Vagina (tissue), 2 donors: Measurements from ENCODE around the gene WDR45B. TPM values are rescaled to one million over a fixed set of nuclear protein-coding genes. Genes with fewer than 3 reads are reported as not detected.
A peak's percentile ranks its signal among the peaks of the same experiment; 100 is the strongest.

Experiments used
- DNase-seq, 2 donors: peaks; one replicate each; pipeline ENCODE4 v3.0.0-alpha.2; 2017; ENCODE audit errors: extremely low spot score in 2 of 2
- H3K27ac ChIP-seq: fragments of 200-600 bp; sonication (generic); one replicate; pipeline ENCODE4 v1.5.1; 2019
- H3K27me3 ChIP-seq: fragments of 200-600 bp; sonication (generic); one replicate; pipeline ENCODE4 v1.5.1; 2019
- H3K36me3 ChIP-seq, 2 donors: fragments of 200-600 bp; sonication (generic); one replicate each; pipeline ENCODE4 v1.5.1; 2017 to 2019
- H3K4me1 ChIP-seq: fragments of 200-600 bp; sonication (generic); one replicate; pipeline ENCODE4 v1.5.1; 2019
- H3K4me3 ChIP-seq, 2 donors: fragments of 200-600 bp; sonication (generic); 1 replicate in 1 of 2; 2 replicates in 1 of 2; pipeline ENCODE4 v1.5.1; 2016 to 2019
- H3K9me3 ChIP-seq: fragments of 200-600 bp; sonication (generic); one replicate; pipeline ENCODE4 v1.5.1; 2019
- CTCF ChIP-seq, 3 experiments: fragments of 450-650 bp in 2 of 3; fragments of 200-600 bp in 1 of 3; sonication (generic) in 1 of 3; IDR thresholded peaks; one replicate each; pipeline ENCODE4 v1.5.1; 2017 to 2019; ENCODE audit warnings: antibody characterized with exemption in 3 of 3, mild to moderate bottlenecking in 2 of 3, moderate library complexity in 2 of 3
- POLR2A ChIP-seq, 2 donors: fragments of 450-650 bp; IDR thresholded peaks; one replicate each; pipeline ENCODE4 v1.6.1; 2017; ENCODE audit warnings: antibody characterized with exemption in 2 of 2, mild to moderate bottlenecking in 2 of 2, moderate library complexity in 2 of 2
- POLR2AphosphoS5 ChIP-seq, 2 donors: sonication (generic); formaldehyde crosslinking; IDR thresholded peaks; one replicate each; pipeline ENCODE4 v1.9.0; 2017; ENCODE audit warnings: antibody characterized with exemption in 2 of 2, mild to moderate bottlenecking in 2 of 2, low read depth in 1 of 2; ENCODE audit not compliant: insufficient read depth in 1 of 2
- intact Hi-C: fragments of 100-400 bp; cut with DNase I; formaldehyde crosslinking; loops from one replicate; pipeline ENCODE4 v1.15.1; 2023
- total RNA-seq: library from RNA; depleted of rRNA; stranded (reverse); fragments of >200 nt; gene quantifications from one replicate; pipeline ENCODE4 v1.2.3, GENCODE V29; 2016

The WDR45B gene
- total RNA-seq = 86.4 TPM

GRCh38 chr17:82648165-82648668 lies at the start of gene WDR45B:
WDR45B (minus strand) TSS chr17:82648444; CDS start chr17:82648340, 104 bp downstream.
- Histone ChIP-seq H3K9me3 (no peaks in the 10 kb centered on the region), H3K27me3 (no peaks in the 10 kb centered on the region), H3K4me1 (peaks cover 41% of the 10 kb centered on the region), H3K4me3 (peak within 1 kb of the TSS; percentile 70 to 98), H3K27ac (peak within 1 kb of the TSS; percentile 88), H3K36me3 (peaks cover 0 to 11% of the 10 kb centered on the region in 2 donors)
- DNase-seq = peak in 1 of 2 donors; percentile 97
- TF ChIP-seq POLR2AphosphoS5 (IDR thresholded peaks at IDR 0.05; ENCODE audit: insufficient read depth in 1 of 2, low read depth in 1 of 2) (peak in 1 of 2 donors; percentile 88), POLR2A (IDR thresholded peaks at IDR 0.05) (peak in 1 of 2 donors; percentile 90), CTCF (IDR thresholded peaks at IDR 0.05) (no peak)
- intact Hi-C loops = loop anchor here (5.0 kb wide), 1 partner anchor 179 kb away; no protein-coding TSS in a partner anchor

- Histone ChIP-seq H3K27me3 (no peaks in the 10 kb centered on the region), H3K4me3 (peak overlapping the region; percentile 81 to 86), H3K9me3 (no peaks in the 10 kb centered on the region), H3K36me3 (no peaks in the 10 kb centered on the region), H3K27ac (peak overlapping the region; percentile 59), H3K4me1 (peaks cover 29% of the 10 kb centered on the region)
- TF ChIP-seq POLR2A (IDR thresholded peaks at IDR 0.05) (no peak), CTCF (IDR thresholded peaks at IDR 0.05) (no peak), POLR2AphosphoS5 (IDR thresholded peaks at IDR 0.05; ENCODE audit: insufficient read depth in 1 of 2, low read depth in 1 of 2) (no peak)
- intact Hi-C loops = no loop called here
- DNase-seq = no peak
Observed at GRCh38 chr17:82697808-82698064, 49.5 kb upstream of the WDR45B start.

GRCh38 chr17:82696916-82697807 lies 48.9 kb upstream of the WDR45B start:
- no peak for TF ChIP-seq CTCF (IDR thresholded peaks at IDR 0.05)
- TF ChIP-seq POLR2A (IDR thresholded peaks at IDR 0.05) = no peak
- no peak for TF ChIP-seq POLR2AphosphoS5 (IDR thresholded peaks at IDR 0.05; ENCODE audit: insufficient read depth in 1 of 2, low read depth in 1 of 2)
- Histone ChIP-seq H3K27ac (no peak overlapping the region), H3K36me3 (no peaks in the 10 kb centered on the region), H3K4me3 (peak overlapping the region; percentile 81 to 86), H3K27me3 (no peaks in the 10 kb centered on the region), H3K4me1 (peaks cover 23% of the 10 kb centered on the region), H3K9me3 (no peaks in the 10 kb centered on the region)
- intact Hi-C loops = no loop called here
- DNase-seq = no peak

GRCh38 chr17:82696259-82696658 lies 48.0 kb upstream of the WDR45B start:
- H3K27me3 ChIP-seq = no peaks in the 10 kb centered on the region
- no peak for TF ChIP-seq CTCF (IDR thresholded peaks at IDR 0.05)
- no peak for TF ChIP-seq POLR2AphosphoS5 (IDR thresholded peaks at IDR 0.05; ENCODE audit: insufficient read depth in 1 of 2, low read depth in 1 of 2)
- TF ChIP-seq POLR2A (IDR thresholded peaks at IDR 0.05) = no peak
- intact Hi-C loops = no loop called here
- no peak for DNase-seq
- H3K9me3 ChIP-seq = no peaks in the 10 kb centered on the region
- no peak overlapping the region for H3K27ac ChIP-seq
- H3K4me1 ChIP-seq = peaks cover 22% of the 10 kb centered on the region
- H3K4me3 ChIP-seq = no peak overlapping the region
- H3K36me3 ChIP-seq = no peaks in the 10 kb centered on the region

GRCh38 chr17:82694647-82695046 lies 46.4 kb upstream of the WDR45B start:
- DNase-seq = no peak
- Histone ChIP-seq H3K4me3 (no peak overlapping the region), H3K27me3 (no peaks in the 10 kb centered on the region), H3K4me1 (peaks cover 21% of the 10 kb centered on the region), H3K9me3 (no peaks in the 10 kb centered on the region), H3K27ac (no peak overlapping the region), H3K36me3 (no peaks in the 10 kb centered on the region)
- intact Hi-C loops = no loop called here
- TF ChIP-seq POLR2AphosphoS5 (IDR thresholded peaks at IDR 0.05; ENCODE audit: insufficient read depth in 1 of 2, low read depth in 1 of 2) (no peak), POLR2A (IDR thresholded peaks at IDR 0.05) (no peak), CTCF (IDR thresholded peaks at IDR 0.05) (no peak)
